ENCODE results near the gene FAM83D. TPM values are rescaled to one million over a fixed set of nuclear protein-coding genes. Genes with fewer than 3 reads are reported as not detected.

The FAM83D gene
- total RNA-seq, 3 donors from 2014 or later, result 3.4 to 13.9 (median 13.1) TPM

- TF ChIP-seq CTCF (IDR thresholded peaks at IDR 0.05), result no peak
- no peak overlapping the region for H3K4me3 ChIP-seq
- H3K36me3 ChIP-seq (ENCODE audit: low read depth), result no peaks in the 10 kb centered on the region
- no peaks in the 10 kb centered on the region for H3K9me3 ChIP-seq
- DNase-seq (no peak), ATAC-seq (no peak)
- intact Hi-C loops (cut with DNase I, micrococcal nuclease), result loop anchor here in 1 of 2 donors (10.0 kb wide), 1 partner anchor 252 kb away; no protein-coding TSS in a partner anchor
- H3K4me1 ChIP-seq (ENCODE audit: low read depth), result peaks cover 3% of the 10 kb centered on the region
These were observed 28.9 kb upstream of the FAM83D start for GRCh38 chr20:38897267-38897666.

- ATAC-seq (no peak), DNase-seq (no peak)
- intact Hi-C loops (cut with DNase I, micrococcal nuclease), result no loop called here
- no peak for TF ChIP-seq CTCF (IDR thresholded peaks at IDR 0.05)
- no peak overlapping the region for H3K4me3 ChIP-seq
- no peaks in the 10 kb centered on the region for H3K4me1 ChIP-seq (ENCODE audit: low read depth)
- peaks cover 3% of the 10 kb centered on the region for H3K9me3 ChIP-seq
- no peaks in the 10 kb centered on the region for H3K36me3 ChIP-seq (ENCODE audit: low read depth)
These were observed 25.6 kb upstream of the FAM83D start for GRCh38 chr20:38900606-38901005.

GRCh38 chr20:38902601-38903000, 23.6 kb upstream of the FAM83D start:
- no peak for TF ChIP-seq CTCF (IDR thresholded peaks at IDR 0.05)
- ATAC-seq (no peak), DNase-seq (no peak)
- H3K9me3 ChIP-seq, result peaks cover 3% of the 10 kb centered on the region
- no peak overlapping the region for H3K4me3 ChIP-seq
- intact Hi-C loops (cut with DNase I, micrococcal nuclease), result no loop called here
- H3K4me1 ChIP-seq (ENCODE audit: low read depth), result no peaks in the 10 kb centered on the region
- no peaks in the 10 kb centered on the region for H3K36me3 ChIP-seq (ENCODE audit: low read depth)

GRCh38 chr20:38903335-38903734, 22.9 kb upstream of the FAM83D start:
- no peak overlapping the region for H3K4me3 ChIP-seq
- DNase-seq (no peak), ATAC-seq (no peak)
- no peaks in the 10 kb centered on the region for H3K36me3 ChIP-seq (ENCODE audit: low read depth)
- no peaks in the 10 kb centered on the region for H3K4me1 ChIP-seq (ENCODE audit: low read depth)
- no peak for TF ChIP-seq CTCF (IDR thresholded peaks at IDR 0.05)
- H3K9me3 ChIP-seq, result peaks cover 3% of the 10 kb centered on the region
- intact Hi-C loops (cut with DNase I, micrococcal nuclease), result no loop called here

GRCh38 chr20:38905375-38905774, 20.8 kb upstream of the FAM83D start:
- Histone ChIP-seq H3K36me3 (ENCODE audit: low read depth) (no peaks in the 10 kb centered on the region), H3K4me1 (ENCODE audit: low read depth) (no peaks in the 10 kb centered on the region), H3K4me3 (no peak overlapping the region), H3K9me3 (peaks cover 3% of the 10 kb centered on the region)
- ATAC-seq (no peak), DNase-seq (no peak)
- TF ChIP-seq CTCF (IDR thresholded peaks at IDR 0.05), result no peak
- intact Hi-C loops (cut with DNase I, micrococcal nuclease), result no loop called here
